Stomach (tissue), 9 donors: Measurements from ENCODE around the gene EVC2. TPM values are rescaled to one million over a fixed set of nuclear protein-coding genes. Genes with fewer than 3 reads are reported as not detected.

Experiments
- DNase-seq, 2 donors: peaks; one replicate each; pipeline versions ENCODE4 v3.0.0 to v3.0.0-alpha.2; 2013 to 2019
- H3K27ac ChIP-seq, 5 donors: fragments of 200-600 bp in 4 of 5; sonication (generic) in 4 of 5; one replicate each; pipeline ENCODE4 v1.5.1; 2013 to 2019; ENCODE audit warnings: mild to moderate bottlenecking in 1 of 5, moderate library complexity in 1 of 5
- H3K27me3 ChIP-seq, 3 donors: fragments of 200-600 bp; sonication (generic); one replicate each; pipeline ENCODE4 v1.5.1; 2017 to 2019; ENCODE audit warnings: mixed run types in 1 of 3
- H3K36me3 ChIP-seq, 4 donors: fragments of 200-600 bp; sonication (generic); 1 replicate in 3 of 4; 2 replicates in 1 of 4; pipeline ENCODE4 v1.5.1; 2016 to 2019
- H3K4me1 ChIP-seq, 4 donors: fragments of 200-600 bp; sonication (generic); one replicate each; pipeline ENCODE4 v1.5.1; 2016 to 2019
- H3K4me3 ChIP-seq, 4 donors: fragments of 200-600 bp; sonication (generic) in 3 of 4; one replicate each; pipeline ENCODE4 v1.5.1; 2016 to 2019; ENCODE audit warnings: mild to moderate bottlenecking in 1 of 4
- H3K9me3 ChIP-seq, 4 donors: fragments of 200-600 bp; sonication (generic); one replicate each; pipeline ENCODE4 v1.5.1; 2016 to 2019
- EP300 ChIP-seq: sonication (generic); formaldehyde crosslinking; IDR thresholded peaks from one replicate; pipeline ENCODE4 v1.6.1; 2017; ENCODE audit warnings: antibody characterized with exemption
- POLR2A ChIP-seq, 4 donors: fragments of 450-650 bp; IDR thresholded peaks; one replicate each; pipeline ENCODE4 v1.6.1; 2016; ENCODE audit warnings: antibody characterized with exemption in 4 of 4, control low read depth in 2 of 4, mild to moderate bottlenecking in 1 of 4, moderate library complexity in 1 of 4
- POLR2AphosphoS5 ChIP-seq, 3 donors: sonication (generic); formaldehyde crosslinking; IDR thresholded peaks; one replicate each; pipeline ENCODE4 v1.6.1; 2016; ENCODE audit warnings: antibody characterized with exemption in 3 of 3
- WGBS, 5 donors: extraction: QIAGEN DNeasy Blood & Tissue Kit in 3 of 5; methylation state at CpG; one replicate each; pipeline versions ENCODE4 v1.1.5 to v1.1.7; 2013 to 2018; 5-methylcytosine and 5-hydroxymethylcytosine counted together
- intact Hi-C: fragments of 100-400 bp; cut with DNase I; formaldehyde crosslinking; loops from one replicate; pipeline ENCODE4 v1.15.1; 2023; ENCODE audit warnings: low total_unique reads
- polyA plus RNA-seq, 3 donors: library from polyadenylated mRNA; stranded (reverse); fragments of 200-250 nt; gene quantifications; one replicate each; pipeline ENCODE4 v1.2.3, GENCODE V29; 2013
- total RNA-seq, 5 donors: library from RNA; depleted of rRNA; stranded (reverse); fragments of >200 nt; gene quantifications; one replicate each; pipeline versions ENCODE4 v1.1.0 to v1.2.3, GENCODE V29; 2014 to 2016
- TF ChIP-seq, protein P1 (sequence below), 7 experiments: fragments of 450-650 bp in 4 of 7; fragments of 200-600 bp in 3 of 7; sonication (generic) in 3 of 7; IDR thresholded peaks; one replicate each; pipeline ENCODE4 v1.5.1; 2016 to 2019; ENCODE audit warnings: antibody characterized with exemption in 7 of 7, control low read depth in 2 of 7, mild to moderate bottlenecking in 1 of 7
- donor health status: healthy with polysubstance abuse.
- donor health status: Bipolar disorder and iron deficiency.
- donor health status: healthy.

The EVC2 gene
- total and polyA plus RNA-seq, 8 donors: 0.76 to 11.7 (median 4.9) TPM

DNA sequence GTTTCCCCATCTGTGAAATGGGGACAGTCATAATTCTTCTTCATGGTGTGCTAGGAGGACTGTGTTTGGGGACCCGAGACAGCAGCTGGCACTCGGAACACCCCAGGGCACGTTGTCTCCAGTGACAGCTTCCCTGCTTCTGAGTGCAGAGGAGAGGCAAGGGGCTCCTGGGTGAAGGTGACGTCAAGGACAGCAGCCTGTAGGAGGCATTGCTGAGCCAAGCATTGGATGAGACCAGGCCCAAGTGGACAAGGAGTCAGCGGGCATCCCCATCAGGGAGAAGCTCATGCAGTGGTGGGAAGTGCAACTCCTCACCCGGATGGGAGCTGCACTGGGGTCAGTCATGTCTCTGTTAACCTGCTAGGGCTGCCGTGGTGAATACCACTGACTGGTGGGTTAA lies 48.7 kb upstream of the EVC2 start:
- 93 to 100% (median 94%) methylated on average over 7 of the region's 7 CpGs for WGBS, 5 donors
- Histone ChIP-seq H3K36me3 (peaks cover 28 to 89% (median 67%) of the 10 kb centered on the region in 4 donors), H3K4me1 (no peaks in the 10 kb centered on the region), H3K27ac (no peak overlapping the region), H3K4me3 (no peak overlapping the region), H3K9me3 (no peaks in the 10 kb centered on the region), H3K27me3 (no peaks in the 10 kb centered on the region)
- intact Hi-C loops: no loop called here
- TF ChIP-seq, protein P1, sequence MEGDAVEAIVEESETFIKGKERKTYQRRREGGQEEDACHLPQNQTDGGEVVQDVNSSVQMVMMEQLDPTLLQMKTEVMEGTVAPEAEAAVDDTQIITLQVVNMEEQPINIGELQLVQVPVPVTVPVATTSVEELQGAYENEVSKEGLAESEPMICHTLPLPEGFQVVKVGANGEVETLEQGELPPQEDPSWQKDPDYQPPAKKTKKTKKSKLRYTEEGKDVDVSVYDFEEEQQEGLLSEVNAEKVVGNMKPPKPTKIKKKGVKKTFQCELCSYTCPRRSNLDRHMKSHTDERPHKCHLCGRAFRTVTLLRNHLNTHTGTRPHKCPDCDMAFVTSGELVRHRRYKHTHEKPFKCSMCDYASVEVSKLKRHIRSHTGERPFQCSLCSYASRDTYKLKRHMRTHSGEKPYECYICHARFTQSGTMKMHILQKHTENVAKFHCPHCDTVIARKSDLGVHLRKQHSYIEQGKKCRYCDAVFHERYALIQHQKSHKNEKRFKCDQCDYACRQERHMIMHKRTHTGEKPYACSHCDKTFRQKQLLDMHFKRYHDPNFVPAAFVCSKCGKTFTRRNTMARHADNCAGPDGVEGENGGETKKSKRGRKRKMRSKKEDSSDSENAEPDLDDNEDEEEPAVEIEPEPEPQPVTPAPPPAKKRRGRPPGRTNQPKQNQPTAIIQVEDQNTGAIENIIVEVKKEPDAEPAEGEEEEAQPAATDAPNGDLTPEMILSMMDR (IDR thresholded peaks at IDR 0.05): no peak
- TF ChIP-seq POLR2AphosphoS5 (IDR thresholded peaks at IDR 0.05) (no peak), POLR2A (IDR thresholded peaks at IDR 0.05) (no peak), EP300 (no peak)
- no peak for DNase-seq

DNA sequence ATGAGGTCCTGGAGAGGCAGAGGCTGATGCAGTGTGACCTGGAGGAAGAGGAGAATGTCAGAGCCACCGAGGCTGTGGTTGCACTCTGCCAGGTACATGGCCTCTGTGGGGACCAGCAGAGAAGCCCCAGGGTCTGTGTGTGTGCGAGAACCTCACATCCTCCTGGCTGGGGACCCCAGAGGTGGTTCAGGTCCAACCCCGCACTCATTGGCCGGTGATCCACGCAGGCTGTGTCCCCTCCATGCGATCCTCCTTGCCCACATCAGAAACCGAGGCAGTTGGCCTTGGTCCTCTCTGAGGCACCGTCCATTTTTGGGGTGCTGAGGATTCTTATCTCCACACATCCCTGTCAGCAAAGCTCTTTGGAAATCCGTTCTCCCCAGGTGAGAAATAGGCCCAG lies 47.9 kb upstream of the EVC2 start:
- TF ChIP-seq POLR2A (IDR thresholded peaks at IDR 0.05): no peak
- H3K36me3 ChIP-seq: peaks cover 28 to 89% (median 67%) of the 10 kb centered on the region in 4 donors
- no peaks in the 10 kb centered on the region for H3K4me1 ChIP-seq
- H3K4me3 ChIP-seq: no peak overlapping the region
- no peak overlapping the region for H3K27ac ChIP-seq
- no peaks in the 10 kb centered on the region for H3K9me3 ChIP-seq
- 91 to 97% (median 94%) methylated on average over 9 of the region's 9 CpGs for WGBS, 5 donors
- DNase-seq: no peak
- intact Hi-C loops: no loop called here
- no peaks in the 10 kb centered on the region for H3K27me3 ChIP-seq

DNA sequence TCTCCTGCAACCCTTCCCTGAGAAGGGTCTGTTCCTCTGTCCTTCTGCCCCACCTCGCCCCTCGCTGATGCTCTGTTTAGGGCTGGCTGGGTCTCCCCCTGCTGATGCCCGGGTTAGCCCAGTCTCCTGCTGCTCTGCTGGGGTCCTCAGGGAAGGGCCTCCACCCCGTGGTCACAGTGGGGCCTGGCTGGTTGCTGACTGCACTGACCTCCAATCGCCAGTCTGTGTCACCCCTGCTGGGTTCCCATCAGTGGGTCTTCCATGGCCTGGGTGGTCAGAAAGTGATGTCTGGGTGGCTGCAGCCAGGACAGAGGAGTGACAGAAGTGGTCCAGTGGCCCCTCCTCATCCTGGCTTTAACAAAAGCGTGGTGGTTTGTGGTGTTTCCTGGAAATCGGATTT lies 47.3 kb upstream of the EVC2 start:
- Histone ChIP-seq H3K27me3 (no peaks in the 10 kb centered on the region), H3K27ac (no peak overlapping the region), H3K4me3 (no peak overlapping the region), H3K36me3 (peaks cover 28 to 86% (median 70%) of the 10 kb centered on the region in 4 donors), H3K4me1 (no peaks in the 10 kb centered on the region), H3K9me3 (no peaks in the 10 kb centered on the region)
- 73 to 95% (median 77%) methylated on average over 6 to 7 of the region's 7 CpGs for WGBS, 5 donors
- no peak for DNase-seq
- intact Hi-C loops: no loop called here
- no peak for TF ChIP-seq EP300
- no peak for TF ChIP-seq POLR2A (IDR thresholded peaks at IDR 0.05)
- TF ChIP-seq, protein P1 (IDR thresholded peaks at IDR 0.05): no peak
- TF ChIP-seq POLR2AphosphoS5 (IDR thresholded peaks at IDR 0.05): no peak

DNA sequence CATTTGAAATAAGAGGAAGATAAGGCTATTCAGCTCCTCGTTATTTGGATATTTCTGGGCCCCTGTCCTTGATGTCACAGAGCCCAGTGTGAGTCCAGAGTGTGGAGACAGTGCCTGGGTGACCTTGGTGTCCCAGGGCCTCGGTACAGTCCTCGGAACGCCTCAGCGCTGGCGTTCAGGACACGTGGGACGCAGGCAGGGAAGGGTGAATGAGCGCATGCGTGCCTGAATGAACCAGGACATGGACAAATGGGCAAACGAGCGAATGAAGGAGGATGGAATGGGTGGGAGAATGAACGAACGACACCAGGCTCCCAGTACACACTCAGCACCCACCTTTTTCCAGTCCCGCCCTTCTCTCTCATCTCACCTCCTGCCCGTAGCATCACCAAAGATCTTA lies 46.8 kb upstream of the EVC2 start:
- no peak overlapping the region for H3K4me3 ChIP-seq
- H3K27ac ChIP-seq: no peak overlapping the region
- WGBS, 5 donors: 84 to 96% (median 95%) methylated on average over 16 of the region's 16 CpGs
- no peaks in the 10 kb centered on the region for H3K9me3 ChIP-seq
- no peak for TF ChIP-seq POLR2AphosphoS5 (IDR thresholded peaks at IDR 0.05)
- TF ChIP-seq POLR2A (IDR thresholded peaks at IDR 0.05): no peak
- TF ChIP-seq, protein P1 (IDR thresholded peaks at IDR 0.05): no peak
- no peak for TF ChIP-seq EP300
- H3K36me3 ChIP-seq: peaks cover 28 to 86% (median 73%) of the 10 kb centered on the region in 4 donors
- intact Hi-C loops: no loop called here
- DNase-seq: no peak
- no peaks in the 10 kb centered on the region for H3K27me3 ChIP-seq
- no peaks in the 10 kb centered on the region for H3K4me1 ChIP-seq

DNA sequence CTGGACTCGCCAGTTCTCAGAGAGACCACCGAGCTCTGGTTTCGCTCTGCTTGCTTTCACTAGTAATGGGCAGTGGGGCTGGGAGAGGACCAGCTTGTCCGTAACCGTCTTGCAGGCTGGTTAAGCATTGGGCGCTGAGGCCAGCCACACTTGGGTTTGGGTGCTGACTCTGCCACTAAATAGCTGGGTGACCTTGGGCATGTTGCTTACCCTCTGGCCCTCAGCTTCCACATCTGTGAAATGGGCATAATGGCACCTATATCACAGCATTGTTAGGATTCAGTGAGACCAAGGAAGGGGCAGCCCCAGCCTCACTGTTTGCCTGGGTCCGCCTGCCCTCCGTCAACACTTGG lies 46.1 kb upstream of the EVC2 start:
- 93 to 98% (median 97%) methylated on average over 3 to 8 of the region's 8 CpGs for WGBS, 5 donors
- Histone ChIP-seq H3K9me3 (no peaks in the 10 kb centered on the region), H3K4me3 (no peak overlapping the region), H3K36me3 (peaks cover 28 to 86% (median 78%) of the 10 kb centered on the region in 4 donors), H3K27me3 (no peaks in the 10 kb centered on the region), H3K27ac (no peak overlapping the region), H3K4me1 (no peaks in the 10 kb centered on the region)
- no peak for DNase-seq
- intact Hi-C loops: no loop called here
- no peak for TF ChIP-seq POLR2AphosphoS5 (IDR thresholded peaks at IDR 0.05)
- TF ChIP-seq POLR2A (IDR thresholded peaks at IDR 0.05): no peak
- TF ChIP-seq, protein P1 (IDR thresholded peaks at IDR 0.05): no peak
- TF ChIP-seq EP300: no peak
